Coronary artery (tissue), 2 donors: ENCODE measurements around the gene RNF223.

Experiments used
- DNase-seq: peaks from one replicate; pipeline ENCODE4 v3.0.0-alpha.2; 2017; ENCODE audit warnings: low spot score
- H3K27ac ChIP-seq, 2 donors: fragments of 200-600 bp; sonication (generic); one replicate each; pipeline ENCODE4 v1.5.1; 2016 to 2019
- H3K4me3 ChIP-seq: fragments of 200-600 bp; sonication (generic); 2 replicates; pipeline ENCODE4 v1.5.1; 2016; ENCODE audit warnings: mild to moderate bottlenecking, moderate library complexity
- CTCF ChIP-seq: fragments of 200-600 bp; sonication (generic); IDR thresholded peaks from one replicate; pipeline ENCODE4 v1.5.1; 2019; ENCODE audit warnings: antibody characterized with exemption

Gene RNF223

GRCh38 chr1:1115136-1115785, 41.2 kb upstream of the RNF223 start:
- TF ChIP-seq CTCF: no peak
- DNase-seq: no peak
- peak overlapping the region in 1 of 2 donors; percentile 74 for H3K27ac ChIP-seq
- H3K4me3 ChIP-seq: peak overlapping the region; percentile 88

GRCh38 chr1:1114431-1114830, 40.3 kb upstream of the RNF223 start:
- Histone ChIP-seq H3K4me3 (no peak overlapping the region), H3K27ac (no peak overlapping the region)
- no peak for DNase-seq
- TF ChIP-seq CTCF: no peak

GRCh38 chr1:1112237-1112985, 38.3 kb upstream of the RNF223 start:
- Histone ChIP-seq H3K4me3 (no peak overlapping the region), H3K27ac (no peak overlapping the region)
- no peak for DNase-seq
- TF ChIP-seq CTCF: no peak

- Histone ChIP-seq H3K4me3 (no peak overlapping the region), H3K27ac (no peak overlapping the region)
- no peak for DNase-seq
- no peak for TF ChIP-seq CTCF
These were observed 37.6 kb upstream of the RNF223 start for GRCh38 chr1:1111516-1112236.

DNA sequence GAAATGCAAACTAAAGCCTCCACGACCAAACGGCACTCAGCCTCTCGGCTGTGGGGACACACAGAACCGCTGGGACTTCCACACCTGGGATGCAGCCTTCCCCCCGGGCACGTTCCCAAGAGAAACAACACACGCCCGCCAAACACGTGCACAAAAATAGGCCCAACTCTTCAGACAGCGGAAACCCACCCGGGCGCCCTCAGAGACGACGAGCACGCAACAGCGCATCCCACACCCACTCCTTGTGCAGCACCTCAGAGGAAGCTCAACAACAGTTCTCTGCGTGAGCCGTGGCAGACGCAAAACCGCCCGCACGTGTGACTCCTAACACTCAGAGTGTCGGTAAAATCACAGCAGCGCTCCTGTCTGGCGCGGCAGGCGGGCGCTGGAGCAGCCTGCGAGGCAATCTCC, 36.5 kb upstream of the RNF223 start:
- Histone ChIP-seq H3K4me3 (no peak overlapping the region), H3K27ac (no peak overlapping the region)
- no peak for DNase-seq
- TF ChIP-seq CTCF: no peak

GRCh38 chr1:1109743-1110142, 35.6 kb upstream of the RNF223 start:
- H3K4me3 ChIP-seq: no peak overlapping the region
- no peak overlapping the region for H3K27ac ChIP-seq
- DNase-seq: no peak
- no peak for TF ChIP-seq CTCF
